ACC112 (cell line): ENCODE measurements around the gene KRT25.

ENCODE experiments used
- H2AFZ ChIP-seq: fragments of 200-600 bp; sonication (generic); one replicate; pipeline ENCODE4 v1.6.0; 2017; ENCODE audit warnings: antibody characterized with exemption, low read length; ENCODE audit not compliant: unreplicated experiment
- H3K27ac ChIP-seq: fragments of 200-600 bp; sonication (generic); 2 replicates; pipeline ENCODE4 v1.5.1; 2014; ENCODE audit warnings: low read depth, mild to moderate bottlenecking, antibody characterized with exemption, low read length, moderate library complexity
- H3K27me3 ChIP-seq: fragments of 200-600 bp; sonication (generic); 2 replicates; pipeline ENCODE4 v1.6.1; 2014; ENCODE audit warnings: mild to moderate bottlenecking, antibody characterized with exemption, low read length, moderate library complexity, mixed read lengths; ENCODE audit not compliant: insufficient read depth
- H3K36me3 ChIP-seq: fragments of 200-600 bp; sonication (generic); 2 replicates; pipeline ENCODE4 v1.6.1; 2016; ENCODE audit warnings: mild to moderate bottlenecking, antibody characterized with exemption, low read length, moderate library complexity, mixed read lengths; ENCODE audit not compliant: insufficient read depth
- H3K4me1 ChIP-seq: fragments of 200-600 bp; sonication (generic); one replicate; pipeline ENCODE4 v1.6.1; 2016; ENCODE audit warnings: low read length, mixed read lengths; ENCODE audit not compliant: insufficient read depth, unreplicated experiment, control insufficient read depth
- H3K4me3 ChIP-seq: fragments of 200-600 bp; sonication (generic); 2 replicates; pipeline ENCODE4 v1.5.1; 2014; ENCODE audit warnings: mild to moderate bottlenecking, low read depth, low read length
- H3K79me2 ChIP-seq: fragments of 200-600 bp; sonication (generic); one replicate; pipeline ENCODE4 v1.6.0; 2016; ENCODE audit warnings: low read length; ENCODE audit not compliant: control insufficient read depth, unreplicated experiment, insufficient read depth

The KRT25 gene, protein sequence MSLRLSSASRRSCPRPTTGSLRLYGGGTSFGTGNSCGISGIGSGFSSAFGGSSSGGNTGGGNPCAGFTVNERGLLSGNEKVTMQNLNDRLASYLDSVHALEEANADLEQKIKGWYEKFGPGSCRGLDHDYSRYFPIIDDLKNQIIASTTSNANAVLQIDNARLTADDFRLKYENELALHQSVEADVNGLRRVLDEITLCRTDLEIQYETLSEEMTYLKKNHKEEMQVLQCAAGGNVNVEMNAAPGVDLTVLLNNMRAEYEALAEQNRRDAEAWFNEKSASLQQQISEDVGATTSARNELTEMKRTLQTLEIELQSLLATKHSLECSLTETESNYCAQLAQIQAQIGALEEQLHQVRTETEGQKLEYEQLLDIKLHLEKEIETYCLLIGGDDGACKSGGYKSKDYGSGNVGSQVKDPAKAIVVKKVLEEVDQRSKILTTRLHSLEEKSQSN

DNA sequence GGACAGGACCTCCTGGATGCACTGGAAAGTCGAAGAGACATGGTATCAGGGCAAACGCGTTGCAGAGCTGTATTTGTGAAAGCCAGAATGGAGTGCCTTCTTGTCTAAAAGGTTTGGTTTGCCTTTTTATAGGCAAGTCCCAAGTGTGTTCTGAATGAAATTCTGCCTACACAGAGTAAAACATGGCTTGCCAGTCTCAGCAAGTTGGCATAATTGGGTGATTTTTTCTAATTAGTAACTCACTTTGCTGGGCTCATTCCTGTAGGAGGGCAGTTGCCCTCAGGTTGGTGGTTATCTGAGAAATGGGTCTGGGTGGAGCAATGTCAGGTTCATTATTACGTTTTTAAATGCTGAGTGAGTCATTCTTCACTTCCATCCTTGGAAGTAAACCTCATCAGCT lies at the start of gene KRT25:
TSS of gene KRT25 (minus strand) at position 101 of the 400 bp plus-strand sequence. CDS start at position 41, 60 bp downstream.
- Histone ChIP-seq H3K79me2 (no peaks in the 10 kb centered on the region), H3K27me3 (peaks cover 61% of the 10 kb centered on the region), H3K4me3 (no peak within 1 kb of the TSS)

DNA sequence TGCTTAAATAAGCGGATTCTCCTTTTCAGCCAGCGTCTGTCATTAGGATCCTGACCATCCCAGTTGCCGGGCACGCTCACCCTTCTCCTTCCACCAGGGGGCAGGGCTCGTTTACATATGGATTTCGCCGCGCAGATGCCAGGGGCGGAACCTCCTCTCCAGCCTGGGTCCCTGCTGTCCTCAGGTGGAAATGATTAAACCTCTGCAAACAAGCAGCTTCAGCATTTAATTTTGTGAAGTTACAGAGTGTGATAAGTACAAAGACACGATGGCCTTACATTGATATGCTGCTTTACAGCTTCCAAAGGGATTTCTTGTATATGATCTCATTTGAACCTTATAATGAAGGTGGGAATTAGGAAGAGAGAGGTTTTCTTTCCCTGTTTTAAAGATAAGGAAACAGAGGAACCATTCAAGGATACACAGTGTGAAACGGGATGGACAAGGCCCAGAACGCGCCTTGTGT lies 48.5 kb upstream of the KRT25 start:
- peaks cover 58% of the 10 kb centered on the region for H3K27me3 ChIP-seq
- no peak overlapping the region for H3K4me3 ChIP-seq
- no peak overlapping the region for H3K27ac ChIP-seq
- no peaks in the 10 kb centered on the region for H3K4me1 ChIP-seq
- H3K36me3 ChIP-seq, result no peaks in the 10 kb centered on the region
- H3K79me2 ChIP-seq, result no peaks in the 10 kb centered on the region
- H2AFZ ChIP-seq, result no peak overlapping the region

More for the DNA sequence above, at the start of gene KRT25:
- Histone ChIP-seq H3K4me1 (no peaks in the 10 kb centered on the region), H2AFZ (no peak within 1 kb of the TSS), H3K27ac (no peak within 1 kb of the TSS), H3K36me3 (no peaks in the 10 kb centered on the region)

DNA sequence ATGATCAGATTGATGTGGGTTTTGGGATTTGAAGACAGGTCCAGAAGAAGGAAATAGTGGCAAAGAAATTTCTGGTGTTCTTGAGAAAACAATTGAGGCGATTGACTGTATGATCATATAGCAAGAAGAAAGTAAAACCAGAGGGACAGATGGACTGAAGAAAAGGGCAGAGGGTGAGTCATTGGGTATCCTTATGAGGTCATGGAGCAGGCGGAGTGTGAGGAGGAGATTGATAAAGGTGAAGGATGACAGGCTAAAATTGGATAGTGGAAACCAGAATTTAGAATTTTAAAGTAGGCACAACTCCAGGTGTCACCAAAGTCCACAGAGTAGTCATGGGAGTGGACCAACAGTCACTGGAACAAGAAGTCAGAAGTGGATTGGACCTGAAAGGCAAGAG lies 46.0 kb upstream of the KRT25 start:
- H3K79me2 ChIP-seq, result no peaks in the 10 kb centered on the region
- H3K36me3 ChIP-seq, result no peaks in the 10 kb centered on the region
- no peak overlapping the region for H2AFZ ChIP-seq
- no peak overlapping the region for H3K4me3 ChIP-seq
- H3K4me1 ChIP-seq, result no peaks in the 10 kb centered on the region
- no peak overlapping the region for H3K27ac ChIP-seq
- H3K27me3 ChIP-seq, result peaks cover 49% of the 10 kb centered on the region

DNA sequence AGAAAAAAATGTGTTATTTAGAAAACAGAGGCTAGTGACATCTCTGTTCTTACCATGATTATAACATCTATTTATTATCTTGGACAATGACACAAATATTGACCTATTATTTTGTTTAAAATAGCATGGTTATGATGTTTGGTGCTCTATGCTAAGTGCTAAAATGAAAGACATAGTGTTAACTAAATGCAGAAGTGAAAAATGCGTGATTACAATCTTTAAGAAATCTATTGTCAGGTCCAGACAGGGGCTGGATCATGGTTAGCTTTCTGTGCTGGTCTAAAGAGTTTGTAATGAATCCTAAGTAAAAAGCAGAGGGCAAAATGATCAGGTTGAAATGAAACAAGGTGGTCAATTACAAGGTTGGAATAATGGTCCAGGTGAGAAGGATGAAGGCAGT lies 45.2 kb upstream of the KRT25 start:
- no peak overlapping the region for H3K4me3 ChIP-seq
- no peaks in the 10 kb centered on the region for H3K36me3 ChIP-seq
- no peaks in the 10 kb centered on the region for H3K4me1 ChIP-seq
- peaks cover 44% of the 10 kb centered on the region for H3K27me3 ChIP-seq
- no peaks in the 10 kb centered on the region for H3K79me2 ChIP-seq
- no peak overlapping the region for H2AFZ ChIP-seq
- no peak overlapping the region for H3K27ac ChIP-seq

DNA sequence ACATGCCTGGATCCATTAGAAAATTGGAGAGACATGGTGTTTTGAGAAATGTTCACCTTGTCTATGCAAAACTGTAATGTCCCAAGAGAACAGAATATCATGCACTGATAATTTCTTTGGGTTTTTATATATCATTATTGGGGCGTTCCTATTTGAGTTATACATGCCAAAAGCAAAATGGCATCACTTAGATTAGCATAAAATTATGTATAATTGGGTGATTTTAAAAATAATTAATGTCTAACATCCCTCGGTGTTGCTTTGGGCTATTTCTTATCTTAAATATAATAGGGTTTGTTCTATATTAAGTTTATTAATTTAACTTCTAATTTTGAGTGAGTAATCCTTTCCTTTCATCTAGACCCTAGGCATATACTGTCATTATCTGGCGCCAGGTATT lies 44.7 kb upstream of the KRT25 start, which contains the start of gene KRT28:
TSS of gene KRT28 (minus strand) at position 101 of the 400 bp plus-strand sequence. CDS start at position 35, 66 bp downstream.
- Histone ChIP-seq H3K4me1 (no peaks in the 10 kb centered on the region), H2AFZ (no peak within 1 kb of the TSS), H3K27me3 (peaks cover 42% of the 10 kb centered on the region), H3K4me3 (no peak within 1 kb of the TSS), H3K79me2 (no peaks in the 10 kb centered on the region), H3K36me3 (no peaks in the 10 kb centered on the region), H3K27ac (no peak within 1 kb of the TSS)

DNA sequence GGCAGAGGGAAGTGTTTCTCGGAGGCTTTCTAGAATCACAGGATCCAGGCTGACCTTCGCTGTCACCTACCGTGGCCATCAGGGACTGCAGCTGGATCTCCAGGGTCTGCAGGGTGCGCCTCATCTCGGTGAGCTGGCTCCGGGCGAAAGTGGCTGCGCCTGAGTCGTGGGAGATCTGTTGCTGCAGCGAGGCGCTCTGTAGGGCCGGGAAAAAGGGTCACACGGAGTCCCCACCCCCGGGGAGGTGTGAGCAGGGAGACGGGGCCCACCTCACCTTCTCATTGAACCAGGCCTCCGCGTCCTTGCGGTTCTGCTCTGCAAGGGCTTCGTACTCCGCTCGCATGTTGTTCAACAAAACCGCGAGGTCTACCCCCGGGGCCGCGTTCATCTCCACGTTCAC lies 41.7 kb upstream of the KRT25 start:
- no peaks in the 10 kb centered on the region for H3K79me2 ChIP-seq
- H2AFZ ChIP-seq, result no peak overlapping the region
- H3K36me3 ChIP-seq, result no peaks in the 10 kb centered on the region
- H3K4me3 ChIP-seq, result no peak overlapping the region
- H3K27ac ChIP-seq, result no peak overlapping the region
- H3K27me3 ChIP-seq, result peaks cover 40% of the 10 kb centered on the region
- peaks cover 5% of the 10 kb centered on the region for H3K4me1 ChIP-seq

DNA sequence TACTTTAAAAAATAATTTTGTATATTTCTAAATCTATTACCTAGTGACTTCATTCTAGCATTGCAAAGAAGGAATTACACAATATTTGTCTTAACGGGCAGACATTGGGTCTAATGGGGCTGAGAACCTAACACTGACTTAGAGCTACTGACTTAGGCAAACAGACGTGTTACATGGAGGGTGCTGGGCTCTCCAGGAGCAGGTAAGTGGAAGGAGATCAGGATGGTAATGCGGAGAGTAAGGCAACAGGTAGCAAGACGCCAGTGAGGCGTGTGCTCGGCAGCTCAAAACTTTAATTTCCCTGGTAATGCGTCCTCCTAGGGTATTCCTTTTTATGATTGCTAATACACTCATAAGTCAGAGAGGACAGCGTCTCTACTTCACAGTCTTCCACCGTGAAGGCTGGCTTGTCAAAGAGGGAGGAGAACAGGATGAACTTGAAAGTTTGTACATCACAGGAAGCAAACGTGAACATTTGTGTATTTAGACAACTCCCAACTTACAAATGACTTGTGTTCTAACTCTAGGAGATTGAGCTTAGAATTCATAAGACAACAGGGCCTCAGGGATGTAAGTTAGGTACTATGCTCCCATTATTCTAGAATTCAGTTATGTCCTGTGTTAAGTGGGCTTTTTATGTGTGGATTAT lies 40.0 kb upstream of the KRT25 start:
- Histone ChIP-seq H3K27ac (no peak overlapping the region), H3K27me3 (peaks cover 26% of the 10 kb centered on the region), H2AFZ (no peak overlapping the region), H3K36me3 (no peaks in the 10 kb centered on the region), H3K4me3 (no peak overlapping the region), H3K79me2 (no peaks in the 10 kb centered on the region), H3K4me1 (peaks cover 5% of the 10 kb centered on the region)

DNA sequence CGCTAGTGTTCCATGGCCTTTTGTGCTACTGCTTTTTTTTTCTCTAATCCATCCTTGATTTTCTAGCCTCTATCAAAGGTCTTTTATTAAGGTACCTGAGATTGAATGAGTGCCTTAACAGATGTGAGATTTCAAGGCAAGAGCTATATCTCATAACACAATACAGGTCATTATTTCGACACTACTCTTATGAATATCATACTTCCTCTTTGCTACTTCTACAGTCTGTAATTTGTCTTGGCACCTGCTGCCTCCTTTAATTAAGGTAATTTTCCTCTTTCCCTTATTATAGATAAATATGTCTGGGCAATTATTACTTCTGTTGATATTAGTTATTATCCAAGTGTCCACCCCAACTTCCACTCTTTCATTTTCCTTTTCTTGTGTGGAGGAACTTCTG lies 39.3 kb upstream of the KRT25 start:
- no peaks in the 10 kb centered on the region for H3K36me3 ChIP-seq
- H3K27ac ChIP-seq, result no peak overlapping the region
- peaks cover 22% of the 10 kb centered on the region for H3K27me3 ChIP-seq
- H3K4me1 ChIP-seq, result peaks cover 5% of the 10 kb centered on the region
- H3K4me3 ChIP-seq, result no peak overlapping the region
- no peak overlapping the region for H2AFZ ChIP-seq
- no peaks in the 10 kb centered on the region for H3K79me2 ChIP-seq

DNA sequence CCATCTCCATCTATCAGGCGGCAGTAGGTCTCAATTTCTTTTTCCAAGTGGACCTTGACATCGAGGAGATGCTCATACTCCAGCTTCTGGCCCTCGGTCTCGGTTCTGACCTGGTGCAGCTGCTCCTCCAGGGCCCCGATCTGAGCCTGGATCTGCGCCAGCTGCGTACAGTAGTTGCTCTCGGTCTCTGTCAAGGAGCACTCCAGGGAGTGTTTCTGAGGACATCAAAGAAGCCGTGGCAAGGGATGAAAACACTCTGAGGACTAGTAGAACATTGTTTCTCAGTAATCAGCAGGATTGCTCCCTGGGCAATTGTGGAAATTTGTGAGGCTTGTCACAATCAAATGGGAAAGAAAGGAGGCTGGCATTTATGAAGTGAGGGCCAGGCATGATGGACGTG lies 38.7 kb upstream of the KRT25 start:
- H3K27ac ChIP-seq, result no peak overlapping the region
- H3K27me3 ChIP-seq, result peaks cover 17% of the 10 kb centered on the region
- no peaks in the 10 kb centered on the region for H3K79me2 ChIP-seq
- H3K36me3 ChIP-seq, result no peaks in the 10 kb centered on the region
- H3K4me1 ChIP-seq, result peaks cover 5% of the 10 kb centered on the region
- no peak overlapping the region for H3K4me3 ChIP-seq
- no peak overlapping the region for H2AFZ ChIP-seq

DNA sequence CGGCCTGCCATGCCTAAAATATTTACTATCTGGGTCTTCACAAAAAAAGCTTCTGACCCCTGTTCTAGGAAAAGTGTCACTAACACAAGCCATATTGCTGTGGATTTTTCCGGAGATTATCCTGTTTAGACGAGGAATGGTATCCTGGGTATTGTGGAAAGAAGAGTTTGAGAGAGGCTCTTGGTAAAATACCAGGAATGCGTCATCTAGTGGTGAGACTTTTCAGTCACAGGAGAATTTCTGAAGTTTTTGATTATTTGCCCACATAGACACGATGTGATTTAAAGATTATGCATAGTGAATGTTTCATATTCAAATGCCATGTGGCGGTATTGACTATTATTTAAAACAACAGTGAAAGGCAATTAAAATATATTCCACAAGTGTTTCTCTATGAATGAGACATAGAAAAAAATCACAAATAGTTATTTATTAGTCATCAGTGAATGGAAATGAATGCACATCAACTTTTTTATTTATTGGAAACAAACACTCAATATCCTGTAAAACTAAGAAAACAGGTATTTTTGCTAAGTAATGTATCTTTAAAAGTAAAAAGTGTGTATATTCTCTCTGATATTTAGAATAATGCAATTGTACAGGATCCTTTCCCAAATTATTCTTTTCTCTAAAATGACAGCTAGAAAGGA lies 36.8 kb upstream of the KRT25 start:
- Histone ChIP-seq H2AFZ (no peak overlapping the region), H3K4me3 (no peak overlapping the region), H3K4me1 (peaks cover 5% of the 10 kb centered on the region), H3K27ac (no peak overlapping the region), H3K27me3 (0 out of 2 replicates have a peak, but pooled peaks cover 10% of the 10 kb centered on the region), H3K36me3 (no peaks in the 10 kb centered on the region), H3K79me2 (no peaks in the 10 kb centered on the region)
